CD14-positive monocyte (primary cell): Measurements from ENCODE around the gene SEMA4G. TPM values are rescaled to one million over a fixed set of nuclear protein-coding genes. Genes with fewer than 3 reads are reported as not detected.

Experiments used
- DNase-seq, 3 donors: peaks; one replicate each; pipeline ENCODE4 v3.0.0-alpha.2; 2011 to 2022
- H2AFZ ChIP-seq: 2 replicates; pipeline ENCODE4 v1.6.0; 2012; ENCODE audit warnings: mild to moderate bottlenecking, low read depth, low read length, inconsistent platforms; ENCODE audit not compliant: insufficient read depth, poor library complexity, severe bottlenecking
- H3K27ac ChIP-seq, 2 donors: 1 replicate in 1 of 2; 2 replicates in 1 of 2; pipeline ENCODE4 v1.5.1; 2012 to 2013; ENCODE audit warnings: low read length in 2 of 2, control low read depth in 1 of 2, inconsistent platforms in 1 of 2, low read depth in 1 of 2, mild to moderate bottlenecking in 1 of 2
- H3K27me3 ChIP-seq, 2 donors: one replicate each; pipeline versions ENCODE4 v1.6.0 to v1.6.1; 2011 to 2013; ENCODE audit warnings: low read length in 2 of 2; ENCODE audit not compliant: control insufficient read depth in 2 of 2, insufficient read depth in 2 of 2
- H3K36me3 ChIP-seq, 2 donors: replicated peaks in 1 of 2; 1 replicate in 1 of 2; 2 replicates in 1 of 2; pipeline versions ENCODE4 v1.5.1 to v1.6.1; 2012 to 2013; ENCODE audit warnings: low read length in 2 of 2, control low read depth in 1 of 2, inconsistent platforms in 1 of 2, mild to moderate bottlenecking in 1 of 2; ENCODE audit not compliant: insufficient read depth in 2 of 2, control insufficient read depth in 1 of 2
- H3K4me1 ChIP-seq, 2 donors: 1 replicate in 1 of 2; 2 replicates in 1 of 2; pipeline versions ENCODE4 v1.5.1 to v1.6.1; 2012 to 2013; ENCODE audit warnings: low read length in 2 of 2, control low read depth in 1 of 2, inconsistent platforms in 1 of 2, mild to moderate bottlenecking in 1 of 2, moderate library complexity in 1 of 2; ENCODE audit not compliant: insufficient read depth in 2 of 2, control insufficient read depth in 1 of 2
- H3K4me2 ChIP-seq: replicated peaks from 2 replicates; pipeline ENCODE3; 2012; ENCODE audit warnings: low read length, moderate library complexity, mild to moderate bottlenecking; ENCODE audit not compliant: poor library complexity, severe bottlenecking; ENCODE audit errors: extremely low read depth
- H3K4me3 ChIP-seq, 3 experiments: fragments of 200-600 bp in 1 of 3; sonication (generic) in 1 of 3; replicated peaks in 1 of 3; 1 replicate in 2 of 3; 2 replicates in 1 of 3; pipeline ENCODE4 v1.5.1; 2011 to 2013; ENCODE audit warnings: low read length in 3 of 3, mild to moderate bottlenecking in 3 of 3, control low read depth in 2 of 3, low read depth in 2 of 3, inconsistent platforms in 1 of 3, moderate library complexity in 1 of 3
- H3K79me2 ChIP-seq: 2 replicates; pipeline ENCODE4 v1.6.0; 2012; ENCODE audit warnings: mild to moderate bottlenecking, control low read depth, inconsistent platforms, low read length, moderate library complexity; ENCODE audit not compliant: insufficient read depth
- H3K9ac ChIP-seq: 2 replicates; pipeline ENCODE4 v1.6.0; 2017; ENCODE audit warnings: low read length, mild to moderate bottlenecking; ENCODE audit not compliant: insufficient read depth, poor library complexity, severe bottlenecking
- H3K9me3 ChIP-seq, 2 donors: replicated peaks in 1 of 2; 1 replicate in 1 of 2; 2 replicates in 1 of 2; pipeline versions ENCODE4 v1.5.1 to v1.6.1; 2012 to 2013; ENCODE audit warnings: low read length in 2 of 2, control low read depth in 1 of 2; ENCODE audit not compliant: control insufficient read depth in 1 of 2, insufficient read depth in 1 of 2
- H4K20me1 ChIP-seq: 2 replicates; pipeline ENCODE4 v1.6.0; 2012; ENCODE audit warnings: mild to moderate bottlenecking, low read length, control low read depth, moderate library complexity; ENCODE audit not compliant: insufficient read depth
- H3K27ac Mint-ChIP-seq, 7 donors: one replicate each; pipeline ENCODE4 v1.8.0; 2020; ENCODE audit warnings: mild to moderate bottlenecking in 7 of 7, mixed read lengths in 7 of 7, moderate library complexity in 6 of 7, inconsistent platforms in 2 of 7
- H3K27me3 Mint-ChIP-seq, 3 donors: one replicate each; pipeline ENCODE4 v1.8.0; 2021 to 2022; ENCODE audit warnings: low read depth in 3 of 3, mild to moderate bottlenecking in 3 of 3, mixed read lengths in 3 of 3, moderate library complexity in 3 of 3, inconsistent platforms in 1 of 3
- H3K36me3 Mint-ChIP-seq, 2 donors: one replicate each; pipeline ENCODE4 v1.8.0; 2020; ENCODE audit warnings: mixed read lengths in 2 of 2, inconsistent platforms in 1 of 2, mild to moderate bottlenecking in 1 of 2
- H3K4me1 Mint-ChIP-seq: one replicate; pipeline ENCODE4 v1.8.0; 2020; ENCODE audit warnings: mild to moderate bottlenecking, mixed read lengths
- H3K4me3 Mint-ChIP-seq, 2 donors: one replicate each; pipeline ENCODE4 v1.8.0; 2020; ENCODE audit warnings: mild to moderate bottlenecking in 2 of 2, mixed read lengths in 2 of 2, moderate library complexity in 1 of 2
- H3K9me3 Mint-ChIP-seq, 7 donors: one replicate each; pipeline ENCODE4 v1.8.0; 2020 to 2022; ENCODE audit warnings: mixed read lengths in 7 of 7, mild to moderate bottlenecking in 6 of 7, moderate library complexity in 6 of 7, inconsistent platforms in 2 of 7
- CTCF ChIP-seq: fragments of 200-600 bp; IDR thresholded peaks from one replicate; pipeline ENCODE4 v1.8.0; 2022; ENCODE audit warnings: antibody characterized with exemption, mild to moderate bottlenecking
- WGBS: methylation state at CpG from one replicate; pipeline ENCODE4 v1.1.5; 2013; ENCODE audit warnings: missing lambda C conversion rate; ENCODE audit not compliant: insufficient coverage; 5-methylcytosine and 5-hydroxymethylcytosine counted together
- intact Hi-C, 2 donors: fragments of 100-400 bp; cut with micrococcal nuclease; formaldehyde crosslinking; loops; one replicate each; pipeline versions ENCODE4 v1.15.0 to v1.15.1; 2023
- polyA plus RNA-seq, 3 donors: library from polyadenylated mRNA; depleted of rRNA in 1 of 3; unstranded in 2 of 3; stranded (reverse) in 1 of 3; fragments of 300-500 nt in 2 of 3; fragments of >200 nt in 1 of 3; fragmentation: Illumina TruSeq in 2 of 3; gene quantifications; 1 replicate in 2 of 3; 2 replicates in 1 of 3; pipeline ENCODE4 v1.2.3, GENCODE V29; 2012 to 2021

SEMA4G gene
- polyA plus RNA-seq, 3 donors, result 0.24 TPM; not detected in 2

- H3K27me3 ChIP-seq, result no peaks in the 10 kb centered on the region
- WGBS, result 94% methylated on average over 3 of the region's 3 CpGs
- H3K9me3 Mint-ChIP-seq, result peaks cover 0 to 1% (median 0%) of the 10 kb centered on the region in 7 donors
- no peaks in the 10 kb centered on the region for H3K4me1 ChIP-seq
- H3K4me3 Mint-ChIP-seq, result no peak overlapping the region
- intact Hi-C loops, result no loop called here
- peaks cover 11 to 25% of the 10 kb centered on the region in 2 donors for H3K36me3 ChIP-seq
- DNase-seq, result no peak
- H4K20me1 ChIP-seq, result no peaks in the 10 kb centered on the region
- H3K27ac Mint-ChIP-seq, result no peak overlapping the region
- no peak overlapping the region for H3K4me3 ChIP-seq
- no peak overlapping the region for H3K4me2 ChIP-seq
- no peaks in the 10 kb centered on the region for H3K9me3 ChIP-seq
- peaks cover 18 to 23% of the 10 kb centered on the region in 2 donors for H3K36me3 Mint-ChIP-seq
- H3K27me3 Mint-ChIP-seq, result peaks cover 0 to 2% (median 0%) of the 10 kb centered on the region in 3 donors
- H3K27ac ChIP-seq, result no peak overlapping the region
- H3K79me2 ChIP-seq, result no peaks in the 10 kb centered on the region
- no peak overlapping the region for H3K9ac ChIP-seq
- no peak overlapping the region for H2AFZ ChIP-seq
- no peaks in the 10 kb centered on the region for H3K4me1 Mint-ChIP-seq
- TF ChIP-seq CTCF, result no peak
Observed at GRCh38 chr10:100976906-100977305, 7.6 kb downstream of the SEMA4G start.

- H3K79me2 ChIP-seq, result no peaks in the 10 kb centered on the region
- intact Hi-C loops, result no loop called here
- peaks cover 24 to 27% of the 10 kb centered on the region in 2 donors for H3K36me3 Mint-ChIP-seq
- no CpG with 5 or more reads among the region's 6 CpGs for WGBS
- H3K4me3 ChIP-seq, result no peak overlapping the region
- no peak for DNase-seq
- no peak overlapping the region for H3K4me3 Mint-ChIP-seq
- H3K4me1 ChIP-seq, result no peaks in the 10 kb centered on the region
- H3K27ac ChIP-seq, result no peak overlapping the region
- H3K9me3 Mint-ChIP-seq, result peaks cover 0 to 1% (median 0%) of the 10 kb centered on the region in 7 donors
- no peaks in the 10 kb centered on the region for H3K9me3 ChIP-seq
- H3K4me1 Mint-ChIP-seq, result no peaks in the 10 kb centered on the region
- no peak overlapping the region for H3K9ac ChIP-seq
- TF ChIP-seq CTCF, result no peak
- H3K27me3 ChIP-seq, result no peaks in the 10 kb centered on the region
- no peak overlapping the region for H2AFZ ChIP-seq
- peaks cover 11 to 30% of the 10 kb centered on the region in 2 donors for H3K36me3 ChIP-seq
- H3K27ac Mint-ChIP-seq, result no peak overlapping the region
- H3K4me2 ChIP-seq, result no peak overlapping the region
- peaks cover 0 to 2% (median 0%) of the 10 kb centered on the region in 3 donors for H3K27me3 Mint-ChIP-seq
- no peaks in the 10 kb centered on the region for H4K20me1 ChIP-seq
Observed at GRCh38 chr10:100977436-100977835, 8.1 kb downstream of the SEMA4G start.
